IPS DF 6.9 (cell line): ENCODE data around the gene GRID1.
A peak's percentile ranks its signal among the peaks of the same experiment; 100 is the strongest.

Experiments
- DNase-seq: peaks from one replicate; pipeline ENCODE4 v3.0.0-alpha.2; 2013; ENCODE audit warnings: low read depth, low spot score
- H3K27ac ChIP-seq: one replicate; pipeline ENCODE4 v1.5.1; 2013; ENCODE audit warnings: low read length, control low read depth
- H3K27me3 ChIP-seq: 2 replicates; pipeline ENCODE4 v1.6.1; 2013; ENCODE audit warnings: mild to moderate bottlenecking, low read length; ENCODE audit not compliant: control insufficient read depth, insufficient read depth
- H3K36me3 ChIP-seq: 2 replicates; pipeline ENCODE4 v1.6.1; 2013; ENCODE audit warnings: low read length; ENCODE audit not compliant: control insufficient read depth, insufficient read depth
- H3K4me1 ChIP-seq: 2 replicates; pipeline ENCODE4 v1.6.1; 2013; ENCODE audit warnings: low read length; ENCODE audit not compliant: control insufficient read depth, insufficient read depth
- H3K4me3 ChIP-seq: 2 replicates; pipeline ENCODE4 v1.5.1; 2013; ENCODE audit warnings: mild to moderate bottlenecking, low read length
- H3K9me3 ChIP-seq: 2 replicates; pipeline ENCODE4 v1.6.1; 2013; ENCODE audit warnings: low read length, inconsistent platforms; ENCODE audit not compliant: control insufficient read depth, insufficient read depth
- WGBS: extraction: QIAGEN DNeasy Blood & Tissue Kit; methylation state at CpG from one replicate; pipeline ENCODE4 v1.1.7; 2013; ENCODE audit warnings: mixed read lengths, missing lambda C conversion rate; ENCODE audit not compliant: insufficient read length, insufficient coverage; 5-methylcytosine and 5-hydroxymethylcytosine counted together

GRID1 gene

GRCh38 chr10:86376852-86377796, 10.5 kb upstream of the GRID1 start:
- peak; percentile 76 for DNase-seq
- H3K9me3 ChIP-seq = no peaks in the 10 kb centered on the region
- H3K27me3 ChIP-seq = peaks cover 6% of the 10 kb centered on the region; the same call in 1 of the 2 replicates
- H3K4me3 ChIP-seq = 0 out of 2 replicates have a peak overlapping the region, but pooled peaks have one; percentile 1
- no peaks in the 10 kb centered on the region for H3K4me1 ChIP-seq
- no peak overlapping the region for H3K27ac ChIP-seq
- no peaks in the 10 kb centered on the region for H3K36me3 ChIP-seq
- WGBS = no CpG with 5 or more reads among the region's 68 CpGs

DNA sequence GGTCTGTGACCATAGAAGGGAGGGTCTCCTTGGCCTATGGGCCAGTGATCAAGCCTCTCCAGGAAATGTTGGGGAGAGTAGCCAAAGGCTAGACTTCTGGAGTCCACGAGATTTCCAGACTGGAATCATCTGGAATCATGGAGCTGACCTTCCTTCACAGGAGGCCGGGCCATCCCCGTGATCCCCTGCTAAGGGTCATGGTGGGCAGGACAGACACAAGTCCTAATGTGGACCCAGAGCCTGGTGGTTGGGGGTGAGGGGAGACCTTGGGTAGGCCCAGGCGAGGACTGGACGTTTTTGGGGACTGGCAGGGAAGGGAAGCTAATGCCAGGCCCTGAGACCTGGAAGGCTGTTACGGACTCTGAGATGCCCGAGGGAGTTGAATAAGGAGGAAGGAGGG, 9.8 kb upstream of the GRID1 start:
- Histone ChIP-seq H3K4me1 (no peaks in the 10 kb centered on the region), H3K27ac (no peak overlapping the region), H3K36me3 (no peaks in the 10 kb centered on the region), H3K27me3 (peaks cover 6% of the 10 kb centered on the region; the same call in 1 of the 2 replicates), H3K9me3 (no peaks in the 10 kb centered on the region), H3K4me3 (no peak overlapping the region)
- no peak for DNase-seq
- WGBS = no CpG with 5 or more reads among the region's 7 CpGs

DNA sequence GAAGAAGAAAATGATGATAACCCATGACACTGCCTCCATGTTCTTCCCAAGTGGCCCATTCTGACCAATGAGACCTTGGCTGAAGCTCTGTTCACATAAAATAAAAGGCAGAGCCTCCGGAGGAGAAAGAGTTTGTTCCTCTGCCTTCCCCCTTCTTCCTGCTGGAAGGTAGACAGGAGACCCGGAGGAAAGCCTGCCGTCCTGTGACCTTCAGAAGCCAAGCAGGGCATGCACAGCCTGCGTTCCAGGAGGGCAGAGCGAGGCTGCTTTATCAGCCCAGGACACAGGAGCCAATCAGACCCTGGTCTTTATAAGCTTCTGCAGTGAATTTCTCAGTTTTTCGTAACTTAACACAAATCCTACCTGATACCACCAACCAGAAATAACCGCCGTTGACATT, 8.6 kb upstream of the GRID1 start:
- WGBS = no CpG with 5 or more reads among the region's 8 CpGs
- no peaks in the 10 kb centered on the region for H3K9me3 ChIP-seq
- no peaks in the 10 kb centered on the region for H3K36me3 ChIP-seq
- no peaks in the 10 kb centered on the region for H3K4me1 ChIP-seq
- peaks cover 9% of the 10 kb centered on the region; the same call in 1 of the 2 replicates for H3K27me3 ChIP-seq
- no peak overlapping the region for H3K4me3 ChIP-seq
- no peak for DNase-seq
- H3K27ac ChIP-seq = no peak overlapping the region

DNA sequence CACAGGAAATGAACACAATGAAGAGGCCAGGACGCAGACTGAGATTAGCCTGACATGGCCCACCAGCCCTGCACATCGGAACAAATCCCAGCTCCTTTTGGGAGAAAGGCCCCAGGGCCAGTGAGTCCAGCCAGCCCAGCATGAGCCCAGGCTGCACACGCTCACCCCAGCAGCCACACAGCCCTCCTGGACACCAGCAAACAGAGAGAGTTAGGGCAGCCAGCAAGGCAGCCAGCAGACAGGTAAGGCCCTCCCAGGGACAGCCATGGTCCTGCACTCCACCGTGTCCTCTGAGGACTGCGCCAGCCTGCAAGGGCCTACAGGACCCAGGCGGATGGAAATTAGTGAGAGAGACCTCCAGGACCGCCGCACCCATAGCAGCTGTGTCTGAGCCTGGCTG, 8.1 kb upstream of the GRID1 start:
- Histone ChIP-seq H3K27me3 (peaks cover 14% of the 10 kb centered on the region; the same call in 1 of the 2 replicates), H3K27ac (no peak overlapping the region), H3K4me1 (no peaks in the 10 kb centered on the region), H3K9me3 (no peaks in the 10 kb centered on the region), H3K36me3 (no peaks in the 10 kb centered on the region), H3K4me3 (no peak overlapping the region)
- DNase-seq = no peak
- WGBS = no CpG with 5 or more reads among the region's 8 CpGs

- no CpG with 5 or more reads among the region's 7 CpGs for WGBS
- H3K27me3 ChIP-seq = peaks cover 20% of the 10 kb centered on the region
- no peak for DNase-seq
- H3K9me3 ChIP-seq = no peaks in the 10 kb centered on the region
- H3K36me3 ChIP-seq = no peaks in the 10 kb centered on the region
- no peak overlapping the region for H3K27ac ChIP-seq
- H3K4me1 ChIP-seq = no peaks in the 10 kb centered on the region
- no peak overlapping the region for H3K4me3 ChIP-seq
Measured at GRCh38 chr10:86373828-86374227, 7.2 kb upstream of the GRID1 start.

- Histone ChIP-seq H3K27me3 (peaks cover 25% of the 10 kb centered on the region), H3K9me3 (no peaks in the 10 kb centered on the region)
- no CpG with 5 or more reads among the region's 3 CpGs for WGBS
Measured at GRCh38 chr10:86373251-86373650, 6.7 kb upstream of the GRID1 start.

GRCh38 chr10:86372784-86373239, 6.2 kb upstream of the GRID1 start:
- Histone ChIP-seq H3K4me1 (no peaks in the 10 kb centered on the region), H3K9me3 (no peaks in the 10 kb centered on the region), H3K36me3 (no peaks in the 10 kb centered on the region), H3K4me3 (no peak overlapping the region), H3K27ac (no peak overlapping the region), H3K27me3 (peaks cover 30% of the 10 kb centered on the region)
- DNase-seq = no peak
- WGBS = no CpG with 5 or more reads among the region's 5 CpGs

More at GRCh38 chr10:86373251-86373650, 6.7 kb upstream of the GRID1 start:
- Histone ChIP-seq H3K36me3 (no peaks in the 10 kb centered on the region), H3K27ac (no peak overlapping the region), H3K4me1 (no peaks in the 10 kb centered on the region), H3K4me3 (no peak overlapping the region)
- DNase-seq = no peak

DNA sequence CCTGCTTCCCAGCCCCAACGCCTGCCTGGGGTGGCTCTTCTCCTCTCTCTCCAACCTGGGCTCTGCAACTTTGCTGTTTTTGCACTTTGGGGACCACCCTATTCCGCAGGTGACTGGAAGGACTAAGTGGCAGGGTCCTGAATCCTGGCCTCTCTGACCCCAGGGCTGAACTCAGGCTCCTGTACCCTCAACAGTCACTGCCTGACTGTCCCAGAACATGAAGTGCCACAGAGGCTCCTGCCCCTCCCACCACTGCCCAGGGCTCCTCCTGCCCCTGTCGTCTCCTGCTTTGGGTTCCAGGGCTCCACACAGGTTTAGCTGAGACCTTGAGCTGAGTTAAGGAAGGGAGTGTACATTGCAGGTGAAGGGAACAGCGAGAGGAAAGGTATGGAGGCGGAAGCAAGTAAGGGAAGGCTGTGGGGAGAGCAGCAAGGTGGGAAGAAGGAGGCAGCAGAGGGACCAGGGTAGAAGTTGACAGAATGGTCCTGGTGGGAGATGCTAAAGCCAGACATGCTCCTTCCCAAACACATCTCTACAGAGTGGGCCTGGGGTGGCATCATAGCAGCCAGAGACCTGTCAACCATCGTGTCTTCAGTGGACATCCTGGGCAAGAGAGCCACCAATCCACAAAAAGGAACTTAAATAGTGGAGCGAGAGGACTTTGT, 5.7 kb upstream of the GRID1 start:
- Histone ChIP-seq H3K36me3 (no peaks in the 10 kb centered on the region), H3K4me1 (no peaks in the 10 kb centered on the region), H3K9me3 (no peaks in the 10 kb centered on the region), H3K4me3 (no peak overlapping the region), H3K27ac (no peak overlapping the region), H3K27me3 (peaks cover 35% of the 10 kb centered on the region)
- WGBS = no CpG with 5 or more reads among the region's 7 CpGs
- no peak for DNase-seq

DNA sequence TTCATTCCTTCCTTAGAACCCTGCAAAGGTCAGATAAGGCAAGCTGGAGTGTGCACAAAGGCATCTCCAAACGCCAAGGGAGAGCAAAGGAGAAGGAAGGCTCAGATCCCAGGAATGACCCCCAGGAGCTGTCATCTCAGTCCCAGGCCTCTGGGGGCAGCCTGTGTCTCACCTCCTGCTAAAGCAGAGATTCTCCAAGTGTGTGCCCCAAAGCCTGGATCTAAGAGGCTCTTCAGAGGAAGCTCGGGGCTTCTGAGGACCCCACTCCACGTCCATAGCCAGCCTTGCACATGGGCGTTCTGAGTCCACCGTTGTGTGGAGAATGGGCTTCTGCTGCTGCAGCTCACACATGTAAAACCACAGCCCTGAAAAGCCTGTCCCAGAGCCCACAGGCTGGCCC, 5.1 kb upstream of the GRID1 start:
- DNase-seq = no peak
- no peaks in the 10 kb centered on the region for H3K4me1 ChIP-seq
- H3K9me3 ChIP-seq = no peaks in the 10 kb centered on the region
- H3K27me3 ChIP-seq = peaks cover 37% of the 10 kb centered on the region
- H3K27ac ChIP-seq = no peak overlapping the region
- no peaks in the 10 kb centered on the region for H3K36me3 ChIP-seq
- H3K4me3 ChIP-seq = no peak overlapping the region
- no CpG with 5 or more reads among the region's 5 CpGs for WGBS

- Histone ChIP-seq H3K27ac (no peak overlapping the region), H3K27me3 (peaks cover 33% of the 10 kb centered on the region), H3K9me3 (no peaks in the 10 kb centered on the region), H3K4me3 (no peak overlapping the region), H3K36me3 (no peaks in the 10 kb centered on the region), H3K4me1 (no peaks in the 10 kb centered on the region; the same call in 1 of the 2 replicates)
- DNase-seq = no peak
- no CpG with 5 or more reads among the region's 7 CpGs for WGBS
Measured at GRCh38 chr10:86371116-86371515, 4.5 kb upstream of the GRID1 start.
